ENCODE measurements around the gene ACER3.
"Not testable (repeated sequence)": the region's sequence is repeated elsewhere in the genome, so short reads cannot be mapped to it uniquely, and the experiment has no call there.

ACER3 gene

GRCh38 chr11:76987203-76987602 is 126.5 kb downstream of the ACER3 start:
- DNase-seq (ENCODE audit: low read depth in 2 of 2, low spot score in 1 of 2): no peak

- DNase-seq (ENCODE audit: low read depth in 2 of 2, low spot score in 1 of 2): no peak
Measured at GRCh38 chr11:76990628-76991027, 129.9 kb downstream of the ACER3 start.

- no peak for DNase-seq (ENCODE audit: low read depth in 2 of 2, low spot score in 1 of 2)
Measured at GRCh38 chr11:76995081-76995576, 134.4 kb downstream of the ACER3 start.

DNA sequence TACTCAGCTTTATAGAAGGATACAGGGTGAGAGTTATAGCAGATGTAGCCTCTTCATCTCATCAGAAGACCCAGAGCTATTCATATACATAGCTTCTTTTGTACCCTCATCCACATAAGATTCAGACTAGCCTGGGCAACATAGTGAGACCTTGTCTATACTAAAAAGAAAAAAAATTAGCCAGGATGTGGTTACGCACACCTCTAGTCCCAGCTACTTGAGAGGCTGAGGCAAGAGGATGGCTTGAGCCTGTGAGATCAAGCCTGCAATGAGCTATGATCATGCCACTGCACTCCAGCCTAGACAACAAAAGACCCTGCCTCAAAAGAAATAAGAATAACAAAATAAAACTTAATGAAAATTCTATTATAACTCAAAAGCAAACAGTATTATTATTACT is 136.8 kb downstream of the ACER3 start:
- no peak for DNase-seq (ENCODE audit: low read depth in 2 of 2, low spot score in 1 of 2)

- DNase-seq (ENCODE audit: low read depth in 2 of 2, low spot score in 1 of 2): no peak
Measured at GRCh38 chr11:76999597-76999996, 138.9 kb downstream of the ACER3 start.

DNA sequence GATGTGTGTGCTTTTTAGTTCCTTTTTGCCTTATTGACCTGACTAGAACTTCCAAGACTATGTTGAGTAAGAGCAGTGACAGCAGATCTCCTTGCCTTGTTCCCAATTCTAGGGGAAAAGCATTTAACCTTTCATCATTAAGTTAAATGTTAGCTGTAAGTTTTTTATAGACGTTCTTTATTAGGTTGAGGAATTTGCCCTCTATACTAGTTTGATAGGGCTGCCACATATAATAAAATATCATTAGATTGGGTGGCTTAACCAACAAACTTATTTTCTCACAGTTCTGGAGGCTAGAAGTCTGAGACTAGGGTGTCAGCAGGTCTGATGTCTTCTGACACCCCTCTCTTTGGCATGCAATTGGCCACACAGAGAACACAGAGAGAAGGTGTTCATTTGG is 140.9 kb downstream of the ACER3 start:
- DNase-seq (ENCODE audit: low read depth in 2 of 2, low spot score in 1 of 2): no peak

DNA sequence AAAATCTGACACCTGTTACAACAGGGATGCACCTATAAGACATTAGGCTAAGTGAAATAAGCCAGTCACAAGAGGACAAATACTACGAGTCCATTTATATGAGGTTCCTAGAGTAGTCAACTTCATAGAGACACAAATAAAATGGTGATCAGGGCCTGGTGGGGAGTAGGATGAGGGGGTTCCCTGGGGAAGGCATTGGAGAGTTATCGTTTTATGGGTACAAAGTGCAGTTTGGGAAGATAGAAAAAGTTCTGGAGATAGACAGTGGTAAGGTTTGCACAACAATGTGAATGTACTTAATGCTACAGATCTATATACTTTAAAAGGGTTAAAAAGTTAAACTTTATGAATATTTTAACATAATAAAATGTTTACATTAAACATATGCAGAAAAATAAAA is 142.1 kb downstream of the ACER3 start:
- no peak for DNase-seq (ENCODE audit: low read depth in 2 of 2, low spot score in 1 of 2)

DNA sequence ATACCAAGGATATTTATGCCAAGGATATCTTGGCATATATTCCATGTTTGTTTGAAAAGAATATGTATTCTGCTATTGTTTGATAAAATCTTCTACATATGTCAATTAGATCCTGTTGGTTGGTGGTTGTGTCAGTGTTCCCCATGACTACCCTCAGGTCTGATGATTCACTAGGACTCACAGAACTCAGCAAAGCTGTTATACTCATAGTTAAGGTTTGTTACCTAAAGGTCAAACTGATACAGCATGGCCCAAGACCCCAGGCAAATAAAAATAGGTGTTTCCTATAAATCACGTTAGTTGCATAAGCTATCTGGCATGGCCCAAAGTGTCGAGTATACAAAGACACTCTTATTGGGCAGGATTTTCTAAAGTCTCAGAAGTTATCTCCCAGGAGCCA is 143.2 kb downstream of the ACER3 start:
- DNase-seq (ENCODE audit: low read depth in 2 of 2, low spot score in 1 of 2): no peak

DNA sequence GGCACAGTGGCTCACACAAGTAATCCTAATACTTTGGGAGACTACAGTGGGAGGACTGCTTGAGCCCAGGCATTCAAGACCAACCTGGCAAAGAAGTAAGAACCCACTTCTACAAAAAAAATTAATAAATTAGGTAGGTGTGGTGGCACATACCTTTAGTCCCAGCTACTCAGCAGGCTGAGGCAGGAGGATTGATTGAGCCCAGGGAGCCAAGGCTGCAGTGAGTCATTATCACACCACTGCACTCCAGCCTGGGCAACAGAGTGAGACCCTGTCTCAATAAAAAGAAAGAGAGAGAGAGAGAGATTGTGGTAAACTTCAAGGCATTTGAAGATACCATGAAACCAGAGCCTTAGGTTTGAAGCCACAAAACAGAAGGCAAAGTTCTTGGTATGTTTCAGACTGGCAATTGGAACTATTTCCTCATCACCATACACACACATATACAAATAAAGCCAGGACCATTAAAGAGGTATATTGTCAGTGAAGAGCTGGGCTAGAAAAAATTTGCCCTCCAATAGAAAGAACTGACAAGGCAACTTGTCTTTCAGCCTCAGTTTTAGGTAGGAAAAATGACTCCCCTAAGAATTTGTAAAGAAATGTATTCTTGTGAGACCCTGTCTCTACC is 148.9 kb downstream of the ACER3 start:
- no peak for DNase-seq (ENCODE audit: low read depth in 2 of 2, low spot score in 1 of 2)

- no peak for DNase-seq (ENCODE audit: low read depth in 2 of 2, low spot score in 1 of 2)
Measured at GRCh38 chr11:77014669-77015068, 154.0 kb downstream of the ACER3 start.

GRCh38 chr11:77018396-77018924 is 157.7 kb downstream of the ACER3 start:
- DNase-seq (ENCODE audit: low read depth in 2 of 2, low spot score in 1 of 2): not testable (repeated sequence)

- DNase-seq (ENCODE audit: low read depth in 2 of 2, low spot score in 1 of 2): no peak
Measured at GRCh38 chr11:77019976-77020595, 159.4 kb downstream of the ACER3 start.

GRCh38 chr11:77020734-77021133 is 160.0 kb downstream of the ACER3 start:
- no peak for DNase-seq (ENCODE audit: low read depth in 2 of 2, low spot score in 1 of 2)

DNA sequence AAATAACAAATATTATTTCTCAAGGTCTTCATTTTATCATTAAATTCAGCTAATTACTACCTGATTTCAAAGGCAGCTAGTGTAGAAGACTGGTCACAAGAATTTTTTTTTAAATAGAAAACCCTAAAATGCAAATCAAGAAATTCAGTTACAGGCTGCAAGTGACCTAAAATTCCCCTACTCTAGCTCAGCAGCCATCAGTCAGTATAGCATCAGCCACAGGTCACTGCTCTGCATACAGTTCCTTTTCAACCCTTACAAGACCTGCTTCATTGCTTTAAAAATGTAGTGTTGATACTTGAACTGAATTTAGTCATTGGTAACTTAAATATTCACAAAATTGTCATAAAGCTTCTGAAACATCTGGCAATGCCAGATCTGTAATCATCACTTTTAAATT is 164.0 kb downstream of the ACER3 start:
- no peak for DNase-seq (ENCODE audit: low read depth in 2 of 2, low spot score in 1 of 2)

DNA sequence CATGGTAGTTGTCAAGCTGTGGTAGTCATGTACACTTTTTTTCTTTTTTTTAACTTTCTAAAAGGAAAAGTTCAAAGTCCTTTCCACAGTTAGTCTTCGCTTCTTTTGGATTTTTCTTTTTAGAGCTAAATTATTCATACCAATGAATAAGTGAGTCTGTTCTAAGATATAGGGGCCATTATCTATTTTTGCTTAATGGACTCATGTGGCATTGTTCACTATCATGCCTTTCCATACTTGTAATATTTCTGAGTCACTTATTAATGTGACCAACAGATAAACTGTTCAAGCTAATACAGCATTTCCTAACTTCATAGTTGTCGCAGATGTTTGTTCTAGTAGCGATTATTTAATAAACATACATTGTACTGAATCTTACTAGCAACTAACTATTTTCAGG is 165.5 kb downstream of the ACER3 start:
- no peak for DNase-seq (ENCODE audit: low read depth in 2 of 2, low spot score in 1 of 2)

DNA sequence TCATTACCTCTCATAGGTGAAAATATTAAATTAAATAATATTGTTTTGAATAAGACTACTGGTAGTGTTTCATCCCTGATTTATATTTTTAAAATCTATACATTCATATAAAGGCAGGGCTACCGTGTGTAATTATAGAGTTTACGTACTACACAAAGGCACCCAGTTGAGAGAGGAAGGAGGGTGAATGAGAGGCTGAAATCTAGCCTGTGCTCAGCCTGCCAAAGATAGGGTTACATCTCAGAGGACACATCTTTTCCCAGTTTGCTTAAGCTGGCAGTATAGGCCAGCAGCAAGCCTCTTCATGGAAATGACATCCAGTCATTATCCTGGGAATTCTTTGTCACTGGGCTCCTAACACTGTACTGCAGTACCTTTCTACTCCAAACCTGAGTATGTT is 166.0 kb downstream of the ACER3 start:
- DNase-seq (ENCODE audit: low read depth in 2 of 2, low spot score in 1 of 2): no peak

DNA sequence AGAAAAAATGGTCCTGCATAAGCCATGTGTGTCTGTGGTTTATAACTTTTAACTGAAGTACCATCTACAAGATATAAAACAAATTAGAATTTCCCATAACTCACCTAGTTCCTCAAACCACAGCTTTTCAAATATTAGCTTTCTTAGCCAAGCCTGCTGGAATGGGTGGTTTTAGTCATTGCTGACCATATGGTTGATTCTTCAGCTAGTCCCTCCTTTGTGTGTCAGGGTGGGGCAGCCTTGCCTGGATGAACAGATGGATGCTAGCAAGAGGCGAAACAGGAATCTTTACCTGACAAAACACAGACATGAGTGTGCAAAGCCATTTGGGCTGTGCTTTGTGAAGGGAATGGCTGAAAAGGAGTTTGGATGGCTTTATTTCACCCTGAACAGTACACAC is 166.6 kb downstream of the ACER3 start:
- no peak for DNase-seq (ENCODE audit: low read depth in 2 of 2, low spot score in 1 of 2)

GRCh38 chr11:77029829-77030228 is 169.1 kb downstream of the ACER3 start:
- DNase-seq (ENCODE audit: low read depth in 2 of 2, low spot score in 1 of 2): no peak

- DNase-seq (ENCODE audit: low read depth in 2 of 2, low spot score in 1 of 2): no peak
Measured at GRCh38 chr11:77030834-77031414, 170.2 kb downstream of the ACER3 start.

- DNase-seq (ENCODE audit: low read depth in 2 of 2, low spot score in 1 of 2): no peak
Measured at GRCh38 chr11:77031599-77031998, 170.9 kb downstream of the ACER3 start.

GRCh38 chr11:77035039-77035438 is 174.3 kb downstream of the ACER3 start:
- DNase-seq (ENCODE audit: low read depth in 2 of 2, low spot score in 1 of 2): no peak

- no peak for DNase-seq (ENCODE audit: low read depth in 2 of 2, low spot score in 1 of 2)
Measured at GRCh38 chr11:77035580-77035979, 174.9 kb downstream of the ACER3 start.
